Mesenchymal stem cell (in vitro differentiated cells and primary cell): ENCODE data around the gene ATXN3L. TPM values are rescaled to one million over a fixed set of nuclear protein-coding genes. Genes with fewer than 3 reads are reported as not detected.

ENCODE experiments used
- DNase-seq: peaks from one replicate; pipeline ENCODE4 v3.0.0-alpha.2; 2013
- H2AFZ ChIP-seq: one replicate; pipeline ENCODE4 v1.6.1; 2013; ENCODE audit warnings: low read depth, mild to moderate bottlenecking, control low read depth, inconsistent platforms, low read length, moderate library complexity
- H2AK5ac ChIP-seq: 2 replicates; pipeline ENCODE4 v1.6.1; 2013; ENCODE audit warnings: low read length, moderate library complexity, mild to moderate bottlenecking, inconsistent platforms; ENCODE audit not compliant: severe bottlenecking
- H2BK120ac ChIP-seq: one replicate; pipeline ENCODE4 v1.6.1; 2013; ENCODE audit warnings: low read depth, mild to moderate bottlenecking, inconsistent platforms, low read length, moderate library complexity
- H2BK12ac ChIP-seq, 2 experiments: one replicate each; pipeline ENCODE4 v1.6.1; 2013; ENCODE audit warnings: inconsistent platforms in 2 of 2, low read length in 2 of 2, mild to moderate bottlenecking in 2 of 2, moderate library complexity in 2 of 2, control low read depth in 1 of 2
- H2BK15ac ChIP-seq: one replicate; pipeline ENCODE4 v1.6.1; 2013; ENCODE audit warnings: mild to moderate bottlenecking, low read depth, inconsistent platforms; ENCODE audit not compliant: poor library complexity, severe bottlenecking
- H2BK5ac ChIP-seq: 2 replicates; pipeline ENCODE4 v1.6.1; 2013; ENCODE audit warnings: low read depth, mild to moderate bottlenecking, low read length, control low read depth, inconsistent platforms; ENCODE audit not compliant: poor library complexity, severe bottlenecking
- H3K14ac ChIP-seq, 2 experiments: one replicate each; pipeline ENCODE4 v1.6.1; 2013; ENCODE audit warnings: inconsistent platforms in 2 of 2, low read length in 2 of 2, control low read depth in 1 of 2, mild to moderate bottlenecking in 1 of 2, moderate library complexity in 1 of 2
- H3K18ac ChIP-seq, 2 experiments: one replicate each; pipeline ENCODE4 v1.6.1; 2013; ENCODE audit warnings: inconsistent platforms in 2 of 2, low read length in 2 of 2, control low read depth in 1 of 2, low read depth in 1 of 2, mild to moderate bottlenecking in 1 of 2
- H3K23ac ChIP-seq, 2 experiments: one replicate each; pipeline ENCODE4 v1.6.1; 2013; ENCODE audit warnings: inconsistent platforms in 2 of 2, low read length in 2 of 2, mild to moderate bottlenecking in 2 of 2, moderate library complexity in 2 of 2, control low read depth in 1 of 2
- H3K27ac ChIP-seq: 2 replicates; pipeline ENCODE4 v1.5.1; 2013; ENCODE audit warnings: mild to moderate bottlenecking, moderate library complexity, low read length, control low read depth, inconsistent platforms; ENCODE audit not compliant: poor library complexity, severe bottlenecking
- H3K27me3 ChIP-seq, 2 experiments: 2 replicates each; pipeline versions ENCODE4 v1.6.1 to v1.7.0; 2013; ENCODE audit warnings: low read length in 2 of 2, mild to moderate bottlenecking in 2 of 2, moderate library complexity in 2 of 2, control low read depth in 1 of 2, inconsistent platforms in 1 of 2; ENCODE audit not compliant: control insufficient read depth in 1 of 2, insufficient read depth in 1 of 2
- H3K36me3 ChIP-seq, 2 experiments: 2 replicates each; pipeline versions ENCODE4 v1.6.1 to v1.7.0; 2013; ENCODE audit warnings: low read length in 2 of 2, control low read depth in 1 of 2, inconsistent platforms in 1 of 2, low read depth in 1 of 2, mild to moderate bottlenecking in 1 of 2; ENCODE audit not compliant: insufficient read depth in 2 of 2, control insufficient read depth in 1 of 2
- H3K4ac ChIP-seq, 2 experiments: one replicate each; pipeline ENCODE4 v1.6.1; 2013; ENCODE audit warnings: inconsistent platforms in 2 of 2, low read length in 2 of 2, mild to moderate bottlenecking in 2 of 2, moderate library complexity in 2 of 2, control low read depth in 1 of 2, low read depth in 1 of 2
- H3K4me1 ChIP-seq: 2 replicates; pipeline ENCODE4 v1.6.1; 2013; ENCODE audit warnings: low read depth, low read length, control low read depth; ENCODE audit not compliant: control insufficient read depth, insufficient read depth
- H3K4me2 ChIP-seq: 2 replicates; pipeline ENCODE4 v1.6.1; 2013; ENCODE audit warnings: low read length, mild to moderate bottlenecking, inconsistent platforms; ENCODE audit not compliant: poor library complexity, severe bottlenecking
- H3K4me3 ChIP-seq, 2 experiments: 2 replicates each; pipeline versions ENCODE4 v1.5.1 to v1.7.0; 2013; ENCODE audit warnings: low read length in 2 of 2, mild to moderate bottlenecking in 2 of 2, control low read depth in 1 of 2, low read depth in 1 of 2; ENCODE audit not compliant: insufficient read depth in 1 of 2
- H3K79me1 ChIP-seq: replicated peaks from 2 replicates; pipeline ENCODE4 v1.6.1; 2013; ENCODE audit warnings: mild to moderate bottlenecking, control low read depth, low read length, inconsistent platforms; ENCODE audit not compliant: poor library complexity, severe bottlenecking
- H3K9ac ChIP-seq: 2 replicates; pipeline ENCODE4 v1.7.0; 2013; ENCODE audit warnings: mild to moderate bottlenecking, low read length, moderate library complexity
- H3K9me3 ChIP-seq: 2 replicates; pipeline ENCODE4 v1.7.0; 2013; ENCODE audit warnings: mild to moderate bottlenecking, low read length; ENCODE audit not compliant: control insufficient read depth
- H4K8ac ChIP-seq: one replicate; pipeline ENCODE4 v1.6.1; 2013; ENCODE audit warnings: inconsistent platforms, mild to moderate bottlenecking, low read length, moderate library complexity
- H4K91ac ChIP-seq: one replicate; pipeline ENCODE4 v1.6.1; 2013; ENCODE audit warnings: mild to moderate bottlenecking, low read length, inconsistent platforms
- WGBS: methylation state at CpG from one replicate; pipeline ENCODE4 v1.1.7; 2013; ENCODE audit warnings: mixed read lengths; 5-methylcytosine and 5-hydroxymethylcytosine counted together
- polyA plus RNA-seq, 2 experiments: library from polyadenylated mRNA; stranded (reverse); fragments of 200-250 nt; gene quantifications; one replicate each; pipeline ENCODE4 v1.2.3, GENCODE V29; 2013

ATXN3L gene
- polyA plus RNA-seq (2013, experiment 1 of 2): not detected
- not detected for polyA plus RNA-seq (2013, experiment 2 of 2)

GRCh38 chrX:13319953-13320352 lies at the start of gene ATXN3L:
TSS of gene ATXN3L (minus strand) at chrX:13320053. CDS start at chrX:13319934, 119 bp downstream.
- Histone ChIP-seq H3K36me3 (no peaks in the 10 kb centered on the region), H3K9me3 (no peaks in the 10 kb centered on the region), H3K9ac (no peak within 1 kb of the TSS), H3K18ac (no peak within 1 kb of the TSS), H4K8ac (no peak within 1 kb of the TSS), H3K27me3 (no peaks in the 10 kb centered on the region), H3K4ac (no peak within 1 kb of the TSS), H3K23ac (no peak within 1 kb of the TSS), H2BK15ac (no peak within 1 kb of the TSS), H2BK5ac (no peak within 1 kb of the TSS), H2BK12ac (no peak within 1 kb of the TSS), H3K4me2 (no peak within 1 kb of the TSS), H3K4me1 (no peaks in the 10 kb centered on the region), H3K79me1 (no peaks in the 10 kb centered on the region), H2AFZ (no peak within 1 kb of the TSS), H3K4me3 (no peak within 1 kb of the TSS), H3K14ac (no peak within 1 kb of the TSS), H3K27ac (no peak within 1 kb of the TSS), H2BK120ac (no peak within 1 kb of the TSS), H4K91ac (no peak within 1 kb of the TSS), H2AK5ac (no peak within 1 kb of the TSS)
- WGBS: 100% methylated on average over 2 of the region's 2 CpGs
- no peak for DNase-seq

GRCh38 chrX:13369256-13370030 lies 49.6 kb upstream of the ATXN3L start:
- Histone ChIP-seq H3K9ac (no peak overlapping the region), H3K14ac (no peak overlapping the region)

DNA sequence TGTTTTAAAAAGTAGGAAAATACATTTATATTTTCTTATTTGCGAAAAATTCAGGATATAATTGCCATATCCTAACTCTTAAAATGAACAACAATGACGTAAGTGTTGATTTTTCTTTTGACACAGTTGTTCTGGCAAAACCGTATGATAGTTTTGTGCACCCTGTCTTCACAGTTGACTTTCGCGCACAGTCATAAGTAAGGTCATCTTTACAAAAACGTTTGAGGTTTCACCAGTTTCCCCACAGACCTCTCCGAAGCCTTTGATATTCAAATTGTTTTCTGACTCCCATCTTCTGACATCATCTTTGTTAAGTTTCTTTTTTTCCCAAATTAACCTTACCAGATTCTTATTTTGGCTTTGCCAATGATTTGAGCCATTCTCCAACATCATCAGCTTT lies 48.1 kb upstream of the ATXN3L start:
- no peak overlapping the region for H3K4ac ChIP-seq
- H4K8ac ChIP-seq: no peak overlapping the region
- H3K14ac ChIP-seq: no peak overlapping the region
- peaks cover 0 to 20% of the 10 kb centered on the region in 2 experiments for H3K27me3 ChIP-seq
- H3K27ac ChIP-seq: no peak overlapping the region
- H2BK120ac ChIP-seq: no peak overlapping the region
- no peaks in the 10 kb centered on the region for H3K79me1 ChIP-seq
- H3K9ac ChIP-seq: no peak overlapping the region
- H4K91ac ChIP-seq: no peak overlapping the region
- WGBS: 73% methylated on average over 6 of the region's 7 CpGs
- no peaks in the 10 kb centered on the region for H3K4me1 ChIP-seq
- no peak for DNase-seq
- no peak overlapping the region for H2BK12ac ChIP-seq
- no peak overlapping the region for H3K23ac ChIP-seq
- H3K9me3 ChIP-seq: no peaks in the 10 kb centered on the region
- H3K36me3 ChIP-seq: no peaks in the 10 kb centered on the region
- no peak overlapping the region for H2BK5ac ChIP-seq
- H3K4me3 ChIP-seq: no peak overlapping the region
- H3K18ac ChIP-seq: no peak overlapping the region
- no peak overlapping the region for H2AFZ ChIP-seq
- H3K4me2 ChIP-seq: no peak overlapping the region
- H2BK15ac ChIP-seq: no peak overlapping the region
- H2AK5ac ChIP-seq: no peak overlapping the region

More at GRCh38 chrX:13369256-13370030, 49.6 kb upstream of the ATXN3L start:
- no peak overlapping the region for H2BK15ac ChIP-seq
- no peaks in the 10 kb centered on the region for H3K36me3 ChIP-seq
- H3K4me1 ChIP-seq: no peaks in the 10 kb centered on the region
- no peaks in the 10 kb centered on the region for H3K9me3 ChIP-seq
- no peak overlapping the region for H3K4me2 ChIP-seq
- peaks cover 0 to 20% of the 10 kb centered on the region in 2 experiments for H3K27me3 ChIP-seq
- H3K18ac ChIP-seq: no peak overlapping the region
- DNase-seq: no peak
- no peak overlapping the region for H2BK5ac ChIP-seq
- H2AK5ac ChIP-seq: peak overlapping the region; percentile 56
- 87% methylated on average over 3 of the region's 3 CpGs for WGBS
- no peak overlapping the region for H4K8ac ChIP-seq
- no peak overlapping the region for H3K4ac ChIP-seq
- H3K79me1 ChIP-seq: no peaks in the 10 kb centered on the region
- no peak overlapping the region for H2BK12ac ChIP-seq
- no peak overlapping the region for H3K23ac ChIP-seq
- H4K91ac ChIP-seq: no peak overlapping the region
- H2BK120ac ChIP-seq: no peak overlapping the region
- H3K27ac ChIP-seq: no peak overlapping the region
- H2AFZ ChIP-seq: no peak overlapping the region
- no peak overlapping the region for H3K4me3 ChIP-seq

DNA sequence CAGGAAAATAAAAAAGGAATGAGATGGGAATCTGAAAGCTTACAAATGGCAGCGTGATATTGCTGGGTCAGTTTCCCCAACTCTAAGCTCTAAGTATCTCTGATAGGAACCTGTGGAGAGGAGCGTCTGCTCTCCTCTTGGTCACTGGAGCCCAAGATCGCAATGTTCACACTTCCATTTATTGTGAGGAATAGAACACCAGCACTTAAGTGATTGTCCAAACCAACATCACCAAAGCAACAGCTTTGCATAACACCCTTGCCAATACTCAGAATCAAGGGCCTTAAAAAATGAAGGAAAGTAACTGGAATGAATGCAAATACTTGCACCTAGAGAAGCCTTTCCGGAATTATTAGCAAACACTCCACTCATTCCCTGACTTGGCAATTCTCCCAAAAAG lies 46.8 kb upstream of the ATXN3L start:
- H3K36me3 ChIP-seq: no peaks in the 10 kb centered on the region
- no peak overlapping the region for H3K4me2 ChIP-seq
- no peak overlapping the region for H2BK5ac ChIP-seq
- H2BK15ac ChIP-seq: no peak overlapping the region
- H3K23ac ChIP-seq: no peak overlapping the region
- H3K9ac ChIP-seq: no peak overlapping the region
- H2AFZ ChIP-seq: no peak overlapping the region
- 95% methylated on average over 3 of the region's 4 CpGs for WGBS
- H3K27ac ChIP-seq: no peak overlapping the region
- peaks cover 0 to 19% of the 10 kb centered on the region in 2 experiments for H3K27me3 ChIP-seq
- no peak overlapping the region for H3K4me3 ChIP-seq
- H4K91ac ChIP-seq: no peak overlapping the region
- H3K79me1 ChIP-seq: no peaks in the 10 kb centered on the region
- H2BK120ac ChIP-seq: no peak overlapping the region
- no peak for DNase-seq
- no peak overlapping the region for H4K8ac ChIP-seq
- no peak overlapping the region for H3K4ac ChIP-seq
- H2AK5ac ChIP-seq: no peak overlapping the region
- no peak overlapping the region for H3K18ac ChIP-seq
- H2BK12ac ChIP-seq: no peak overlapping the region
- H3K4me1 ChIP-seq: no peaks in the 10 kb centered on the region
- H3K14ac ChIP-seq: no peak overlapping the region
- H3K9me3 ChIP-seq: no peaks in the 10 kb centered on the region
